ENCODE results near the gene GPR37L1.

GPR37L1 gene

GRCh38 chr1:202170726-202171125, 48.0 kb downstream of the GPR37L1 start:
- H2AK5ac ChIP-seq (ENCODE audit: low read length, severe bottlenecking) = no peak overlapping the region
- H3K9ac ChIP-seq (ENCODE audit: low read length) = no peak overlapping the region

GRCh38 chr1:202171292-202172014, 48.7 kb downstream of the GPR37L1 start:
- Histone ChIP-seq H3K18ac (ENCODE audit: low read depth in 1 of 2, low read length in 2 of 2) (no peak overlapping the region), H4K91ac (ENCODE audit: low read length) (no peak overlapping the region), H2AK5ac (ENCODE audit: low read length, severe bottlenecking) (no peak overlapping the region), H3K4me1 (ENCODE audit: control insufficient read depth, insufficient read depth, low read depth, low read length) (no peaks in the 10 kb centered on the region), H2BK120ac (ENCODE audit: low read depth, low read length) (no peak overlapping the region), H3K9ac (ENCODE audit: low read length) (no peak overlapping the region), H3K4ac (ENCODE audit: low read depth in 1 of 2, low read length in 2 of 2) (no peak overlapping the region), H3K4me2 (ENCODE audit: low read length, poor library complexity, severe bottlenecking) (no peak overlapping the region), H3K27me3 (ENCODE audit: control insufficient read depth in 1 of 2, insufficient read depth in 1 of 2, low read length in 2 of 2) (peaks cover 8 to 17% of the 10 kb centered on the region in 2 experiments), H3K4me3 (ENCODE audit: insufficient read depth in 1 of 2, low read depth in 1 of 2, low read length in 2 of 2) (no peak overlapping the region), H3K36me3 (ENCODE audit: control insufficient read depth in 1 of 2, insufficient read depth in 2 of 2, low read depth in 1 of 2, low read length in 2 of 2) (no peaks in the 10 kb centered on the region), H3K23ac (ENCODE audit: low read length in 2 of 2) (no peak overlapping the region), H2BK5ac (ENCODE audit: low read depth, low read length, poor library complexity, severe bottlenecking) (no peak overlapping the region), H4K8ac (ENCODE audit: low read length) (no peak overlapping the region), H3K27ac (ENCODE audit: low read length, poor library complexity, severe bottlenecking) (no peak overlapping the region), H3K79me1 (replicated peaks; ENCODE audit: low read length, poor library complexity, severe bottlenecking) (no peaks in the 10 kb centered on the region), H3K14ac (ENCODE audit: low read length in 2 of 2) (no peak overlapping the region), H2AFZ (ENCODE audit: low read depth, low read length) (no peak overlapping the region), H3K9me3 (ENCODE audit: control insufficient read depth, low read length) (no peaks in the 10 kb centered on the region), H2BK12ac (ENCODE audit: low read length in 2 of 2) (no peak overlapping the region), H2BK15ac (ENCODE audit: low read depth, poor library complexity, severe bottlenecking) (no peak overlapping the region)
- 94% methylated on average over 11 of the region's 11 CpGs for WGBS
- no peak for DNase-seq

More at GRCh38 chr1:202170726-202171125, 48.0 kb downstream of the GPR37L1 start:
- Histone ChIP-seq H3K4me2 (ENCODE audit: low read length, poor library complexity, severe bottlenecking) (no peak overlapping the region), H3K27ac (ENCODE audit: low read length, poor library complexity, severe bottlenecking) (no peak overlapping the region), H2BK120ac (ENCODE audit: low read depth, low read length) (no peak overlapping the region), H3K9me3 (ENCODE audit: control insufficient read depth, low read length) (no peaks in the 10 kb centered on the region), H2BK12ac (ENCODE audit: low read length in 2 of 2) (no peak overlapping the region), H4K91ac (ENCODE audit: low read length) (no peak overlapping the region), H4K8ac (ENCODE audit: low read length) (no peak overlapping the region), H3K4ac (ENCODE audit: low read depth in 1 of 2, low read length in 2 of 2) (no peak overlapping the region), H3K27me3 (ENCODE audit: control insufficient read depth in 1 of 2, insufficient read depth in 1 of 2, low read length in 2 of 2) (peaks cover 8 to 23% of the 10 kb centered on the region in 2 experiments), H3K4me1 (ENCODE audit: control insufficient read depth, insufficient read depth, low read depth, low read length) (no peaks in the 10 kb centered on the region), H3K4me3 (ENCODE audit: insufficient read depth in 1 of 2, low read depth in 1 of 2, low read length in 2 of 2) (no peak overlapping the region), H2AFZ (ENCODE audit: low read depth, low read length) (no peak overlapping the region), H3K14ac (ENCODE audit: low read length in 2 of 2) (no peak overlapping the region), H3K79me1 (replicated peaks; ENCODE audit: low read length, poor library complexity, severe bottlenecking) (no peaks in the 10 kb centered on the region), H3K36me3 (ENCODE audit: control insufficient read depth in 1 of 2, insufficient read depth in 2 of 2, low read depth in 1 of 2, low read length in 2 of 2) (no peaks in the 10 kb centered on the region), H3K23ac (ENCODE audit: low read length in 2 of 2) (no peak overlapping the region), H3K18ac (ENCODE audit: low read depth in 1 of 2, low read length in 2 of 2) (no peak overlapping the region), H2BK15ac (ENCODE audit: low read depth, poor library complexity, severe bottlenecking) (no peak overlapping the region), H2BK5ac (ENCODE audit: low read depth, low read length, poor library complexity, severe bottlenecking) (no peak overlapping the region)
- WGBS = 92% methylated on average over 5 of the region's 6 CpGs
- no peak for DNase-seq

- no peak overlapping the region for H3K4me3 ChIP-seq (ENCODE audit: insufficient read depth in 1 of 2, low read depth in 1 of 2, low read length in 2 of 2)
- H2BK120ac ChIP-seq (ENCODE audit: low read depth, low read length) = no peak overlapping the region
- H2AFZ ChIP-seq (ENCODE audit: low read depth, low read length) = no peak overlapping the region
- WGBS = 95% methylated on average over 5 of the region's 5 CpGs
- no peaks in the 10 kb centered on the region for H3K79me1 ChIP-seq (replicated peaks; ENCODE audit: low read length, poor library complexity, severe bottlenecking)
- no peak overlapping the region for H3K4ac ChIP-seq (ENCODE audit: low read depth in 1 of 2, low read length in 2 of 2)
- no peaks in the 10 kb centered on the region for H3K36me3 ChIP-seq (ENCODE audit: control insufficient read depth in 1 of 2, insufficient read depth in 2 of 2, low read depth in 1 of 2, low read length in 2 of 2)
- no peak overlapping the region for H3K27ac ChIP-seq (ENCODE audit: low read length, poor library complexity, severe bottlenecking)
- no peak overlapping the region for H4K8ac ChIP-seq (ENCODE audit: low read length)
- H3K27me3 ChIP-seq (ENCODE audit: control insufficient read depth in 1 of 2, insufficient read depth in 1 of 2, low read length in 2 of 2) = peaks cover 8 to 15% of the 10 kb centered on the region in 2 experiments
- no peak overlapping the region for H2BK5ac ChIP-seq (ENCODE audit: low read depth, low read length, poor library complexity, severe bottlenecking)
- no peak overlapping the region for H2AK5ac ChIP-seq (ENCODE audit: low read length, severe bottlenecking)
- no peak overlapping the region for H4K91ac ChIP-seq (ENCODE audit: low read length)
- H3K14ac ChIP-seq (ENCODE audit: low read length in 2 of 2) = no peak overlapping the region
- DNase-seq = no peak
- no peak overlapping the region for H3K18ac ChIP-seq (ENCODE audit: low read depth in 1 of 2, low read length in 2 of 2)
- H3K4me1 ChIP-seq (ENCODE audit: control insufficient read depth, insufficient read depth, low read depth, low read length) = no peaks in the 10 kb centered on the region
- no peak overlapping the region for H2BK12ac ChIP-seq (ENCODE audit: low read length in 2 of 2)
- H3K4me2 ChIP-seq (ENCODE audit: low read length, poor library complexity, severe bottlenecking) = no peak overlapping the region
- H2BK15ac ChIP-seq (ENCODE audit: low read depth, poor library complexity, severe bottlenecking) = no peak overlapping the region
- no peaks in the 10 kb centered on the region for H3K9me3 ChIP-seq (ENCODE audit: control insufficient read depth, low read length)
- no peak overlapping the region for H3K23ac ChIP-seq (ENCODE audit: low read length in 2 of 2)
- no peak overlapping the region for H3K9ac ChIP-seq (ENCODE audit: low read length)
Observed at GRCh38 chr1:202172015-202172355, 49.3 kb downstream of the GPR37L1 start.

- no peaks in the 10 kb centered on the region for H3K79me1 ChIP-seq (replicated peaks; ENCODE audit: low read length, poor library complexity, severe bottlenecking)
- H3K9me3 ChIP-seq (ENCODE audit: control insufficient read depth, low read length) = no peaks in the 10 kb centered on the region
- no peak overlapping the region for H3K14ac ChIP-seq (ENCODE audit: low read length in 2 of 2)
- no peaks in the 10 kb centered on the region for H3K36me3 ChIP-seq (ENCODE audit: control insufficient read depth in 1 of 2, insufficient read depth in 2 of 2, low read depth in 1 of 2, low read length in 2 of 2)
- H3K4me2 ChIP-seq (ENCODE audit: low read length, poor library complexity, severe bottlenecking) = no peak overlapping the region
- H2BK15ac ChIP-seq (ENCODE audit: low read depth, poor library complexity, severe bottlenecking) = no peak overlapping the region
- H3K4me1 ChIP-seq (ENCODE audit: control insufficient read depth, insufficient read depth, low read depth, low read length) = no peaks in the 10 kb centered on the region
- H4K8ac ChIP-seq (ENCODE audit: low read length) = no peak overlapping the region
- no peak overlapping the region for H3K4ac ChIP-seq (ENCODE audit: low read depth in 1 of 2, low read length in 2 of 2)
- no peak overlapping the region for H3K27ac ChIP-seq (ENCODE audit: low read length, poor library complexity, severe bottlenecking)
- no peak overlapping the region for H4K91ac ChIP-seq (ENCODE audit: low read length)
- 85% methylated on average over 7 of the region's 7 CpGs for WGBS
- no peak overlapping the region for H3K4me3 ChIP-seq (ENCODE audit: insufficient read depth in 1 of 2, low read depth in 1 of 2, low read length in 2 of 2)
- no peak overlapping the region for H3K18ac ChIP-seq (ENCODE audit: low read depth in 1 of 2, low read length in 2 of 2)
- no peak overlapping the region for H3K23ac ChIP-seq (ENCODE audit: low read length in 2 of 2)
- H3K9ac ChIP-seq (ENCODE audit: low read length) = no peak overlapping the region
- H2AK5ac ChIP-seq (ENCODE audit: low read length, severe bottlenecking) = no peak overlapping the region
- no peak overlapping the region for H2AFZ ChIP-seq (ENCODE audit: low read depth, low read length)
- peaks cover 21 to 31% of the 10 kb centered on the region in 2 experiments for H3K27me3 ChIP-seq (ENCODE audit: control insufficient read depth in 1 of 2, insufficient read depth in 1 of 2, low read length in 2 of 2)
- no peak for DNase-seq
- H2BK12ac ChIP-seq (ENCODE audit: low read length in 2 of 2) = no peak overlapping the region
- H2BK120ac ChIP-seq (ENCODE audit: low read depth, low read length) = no peak overlapping the region
- H2BK5ac ChIP-seq (ENCODE audit: low read depth, low read length, poor library complexity, severe bottlenecking) = no peak overlapping the region
Observed at GRCh38 chr1:202173993-202174392, 51.3 kb downstream of the GPR37L1 start.
